ENCODE data around the gene IQSEC2. TPM values are rescaled to one million over a fixed set of nuclear protein-coding genes. Genes with fewer than 3 reads are reported as not detected.

The IQSEC2 gene
- total and polyA plus RNA-seq, 2 of the 8 experiments (the other 6 are each of a cell fraction or from before 2014, with no cell fraction given) = 6.1 to 54.9 TPM

DNA sequence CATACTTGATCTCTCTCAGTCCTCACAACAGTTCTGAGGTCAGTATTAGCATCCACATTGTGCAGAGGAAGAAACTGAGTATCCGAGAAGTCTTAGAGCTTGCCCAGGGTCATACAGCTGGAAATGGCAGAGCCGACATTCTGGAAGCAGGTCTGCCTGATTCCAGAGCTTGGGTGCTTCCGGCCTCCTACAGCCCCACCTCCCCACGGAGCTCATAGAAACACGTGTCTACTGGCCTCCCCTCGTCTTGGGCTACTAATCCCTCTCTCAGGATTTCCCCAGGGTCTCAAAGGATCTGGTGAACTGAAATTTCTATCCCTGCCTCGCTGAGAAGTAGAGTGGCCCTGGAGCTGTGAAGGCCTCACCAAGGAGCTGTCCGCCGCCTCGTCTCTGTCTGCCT is 44.3 kb downstream of the IQSEC2 start:
- no peak overlapping the region for H2BK12ac ChIP-seq (ENCODE audit: low read depth, low read length)
- no peaks in the 10 kb centered on the region for H3K4me1 ChIP-seq (replicated peaks in 1 of 4; ENCODE audit: control insufficient read depth in 3 of 4, insufficient read depth in 4 of 4, low read length in 3 of 4)
- no peak overlapping the region for H4K5ac ChIP-seq (ENCODE audit: insufficient read length, low read depth, low read length)
- no peak overlapping the region for H3K9ac ChIP-seq (replicated peaks in 1 of 4; ENCODE audit: extremely low read depth in 1 of 4, low read depth in 3 of 4, low read length in 3 of 4)
- H3K79me2 ChIP-seq (ENCODE audit: control insufficient read depth in 1 of 2, insufficient read depth in 2 of 2, low read length in 2 of 2) = no peaks in the 10 kb centered on the region
- H2AK5ac ChIP-seq (ENCODE audit: low read depth, low read length) = no peak overlapping the region
- no peak overlapping the region for H3K4ac ChIP-seq (replicated peaks; ENCODE audit: insufficient read length, low read depth, low read length)
- H2AFZ ChIP-seq (ENCODE audit: low read length) = no peak overlapping the region
- no peaks in the 10 kb centered on the region for H3K79me1 ChIP-seq (ENCODE audit: low read depth, low read length)
- H4K91ac ChIP-seq (replicated peaks; ENCODE audit: insufficient read length, low read length) = no peak overlapping the region
- no peaks in the 10 kb centered on the region for H4K20me1 ChIP-seq (replicated peaks in 1 of 2; ENCODE audit: control insufficient read depth in 1 of 2, insufficient read depth in 2 of 2, low read length in 2 of 2)
- WGBS, 2 experiments (ENCODE audit: extremely low coverage in 1 of 2, insufficient coverage in 1 of 2, insufficient read length in 1 of 2, insufficient replicate concordance in 2 of 2, low coverage in 1 of 2, low lambda C conversion rate in 2 of 2, missing lambda C conversion rate in 1 of 2) = 94% methylated on average over 9 of the region's 10 CpGs; no CpG with 5 or more reads in 1 of the 2 experiments
- H3K36me3 ChIP-seq (ENCODE audit: control insufficient read depth in 2 of 4, insufficient read depth in 4 of 4, low read length in 3 of 4) = no peaks in the 10 kb centered on the region; a peak in 1 of 8 replicates
- H3K14ac ChIP-seq (ENCODE audit: insufficient read length) = no peak overlapping the region
- ChIA-PET POLR2A (ENCODE audit: partially characterized antibody) (interaction anchor here (1.2 kb wide), 1 partner anchor 12 kb away, joined by 5 read pairs; the partner anchor contains the start of gene KDM5C), CTCF (ENCODE audit: partially characterized antibody) (no interaction called here)
- H3K27ac ChIP-seq (ENCODE audit: low read depth, low read length) = no peak overlapping the region
- H2BK20ac ChIP-seq (ENCODE audit: low read length) = no peak overlapping the region
- H3K18ac ChIP-seq (ENCODE audit: extremely low read depth, low read length) = no peak overlapping the region
- no peak overlapping the region for H3K23ac ChIP-seq (ENCODE audit: insufficient read length)
- no peaks in the 10 kb centered on the region for H3K23me2 ChIP-seq (ENCODE audit: low read depth, low read length)
- H3K56ac ChIP-seq (replicated peaks; ENCODE audit: insufficient read length, low read depth, low read length) = no peak overlapping the region
- no peak for DNase-seq (ENCODE audit: low read depth in 1 of 2, low spot score in 2 of 2)
- no peak overlapping the region for H3K4me3 ChIP-seq (ENCODE audit: extremely low read depth in 1 of 4, insufficient read depth in 2 of 4, low read depth in 3 of 4, low read length in 4 of 4)
- no peak overlapping the region for H2BK120ac ChIP-seq (replicated peaks; ENCODE audit: low read depth, low read length)
- H4K8ac ChIP-seq (ENCODE audit: extremely low read depth, insufficient read depth, low read length) = no peak overlapping the region
- no peak overlapping the region for H2BK15ac ChIP-seq (ENCODE audit: low read length)
- H3K27me3 ChIP-seq (replicated peaks in 1 of 4; ENCODE audit: control insufficient read depth in 3 of 4, extremely low read depth in 1 of 4, insufficient read depth in 3 of 4, low read length in 3 of 4) = no peaks in the 10 kb centered on the region
- H3K9me3 ChIP-seq (ENCODE audit: insufficient read depth in 2 of 2, low read depth in 1 of 2, low read length in 1 of 2) = no peaks in the 10 kb centered on the region
- no peak for FAIRE-seq
- no peak overlapping the region for H3K4me2 ChIP-seq (ENCODE audit: insufficient read depth in 1 of 2, low read depth in 2 of 2, low read length in 2 of 2)
- H2BK5ac ChIP-seq (ENCODE audit: low read depth, low read length) = no peak overlapping the region
- TF ChIP-seq POLR2A (IDR thresholded peaks at IDR 0.05; ENCODE audit: control extremely low read depth in 1 of 2, low read depth in 2 of 2, low read length in 2 of 2) (no peak), JUND (IDR thresholded peaks at IDR 0.05; ENCODE audit: low read length) (no peak), KDM4A (IDR thresholded peaks at IDR 0.05; ENCODE audit: low read depth, low read length, severe bottlenecking) (no peak), POU5F1 (IDR thresholded peaks at IDR 0.05; ENCODE audit: low read depth, low read length) (no peak), RBBP5 (IDR thresholded peaks at IDR 0.05; ENCODE audit: borderline replicate concordance, low read depth, low read length) (no peak), CHD2 (IDR thresholded peaks at IDR 0.05; ENCODE audit: low read length) (no peak), EP300 (IDR thresholded peaks at IDR 0.05; ENCODE audit: borderline replicate concordance in 1 of 2, low read depth in 2 of 2, low read length in 2 of 2) (no peak), RAD21 (IDR thresholded peaks at IDR 0.05 in 1 of 2, conservative IDR thresholded peaks at IDR 0.05 in 1 of 2; ENCODE audit: low read depth in 2 of 2, low read length in 2 of 2) (no peak), SP2 (IDR thresholded peaks at IDR 0.05; ENCODE audit: low read length) (no peak), HDAC2 (IDR thresholded peaks at IDR 0.05; ENCODE audit: borderline replicate concordance in 1 of 2, low read depth in 2 of 2, low read length in 2 of 2) (no peak), EGR1 (IDR thresholded peaks at IDR 0.05; ENCODE audit: borderline replicate concordance, low read depth, low read length) (no peak)
- TF ChIP-seq, protein P1, sequence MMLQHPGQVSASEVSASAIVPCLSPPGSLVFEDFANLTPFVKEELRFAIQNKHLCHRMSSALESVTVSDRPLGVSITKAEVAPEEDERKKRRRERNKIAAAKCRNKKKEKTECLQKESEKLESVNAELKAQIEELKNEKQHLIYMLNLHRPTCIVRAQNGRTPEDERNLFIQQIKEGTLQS (IDR thresholded peaks at IDR 0.05; ENCODE audit: insufficient read depth, low read depth, low read length) = no peak

Data from H1 (cell line).